Measurements from ENCODE around the gene EFCAB8.
A peak's percentile ranks its signal among the peaks of the same experiment; 100 is the strongest.
"Not testable (repeated sequence)": the region's sequence is repeated elsewhere in the genome, so short reads cannot be mapped to it uniquely, and the experiment has no call there.

EFCAB8 gene

GRCh38 chr20:32969356-32970114, 110.8 kb downstream of the EFCAB8 start:
- no peak for DNase-seq (ENCODE audit: low read depth in 1 of 2, low spot score in 1 of 2)

GRCh38 chr20:32970115-32970972, 111.6 kb downstream of the EFCAB8 start:
- DNase-seq (ENCODE audit: low read depth in 1 of 2, low spot score in 1 of 2) = no peak

GRCh38 chr20:32970973-32971300, 112.2 kb downstream of the EFCAB8 start:
- no peak for DNase-seq (ENCODE audit: low read depth in 1 of 2, low spot score in 1 of 2)

DNA sequence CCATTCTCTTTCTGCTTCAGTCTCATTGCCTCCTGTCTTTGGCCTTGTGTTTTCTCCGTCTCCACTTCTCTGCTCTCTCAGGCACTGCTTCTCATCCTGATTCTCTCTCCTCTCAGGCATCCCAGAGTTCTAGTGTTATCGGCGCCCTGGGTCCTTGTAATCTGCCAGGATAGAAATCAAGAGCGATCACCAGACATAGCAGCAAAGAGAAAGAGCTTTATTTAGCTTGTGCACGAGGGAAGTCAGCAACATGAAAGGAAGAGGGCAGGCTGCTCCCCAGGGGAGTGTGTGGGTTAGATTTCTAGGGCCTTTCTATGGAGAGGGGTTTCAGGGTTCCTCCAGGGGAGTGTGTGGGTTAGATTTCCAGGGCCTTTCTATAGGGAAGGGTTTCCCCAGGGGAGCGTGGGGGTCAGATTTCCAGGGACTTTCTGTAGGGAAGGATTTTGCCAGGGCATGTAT, 113.0 kb downstream of the EFCAB8 start:
- no peak for DNase-seq (ENCODE audit: low read depth in 1 of 2, low spot score in 1 of 2)

- DNase-seq (ENCODE audit: low read depth in 1 of 2, low spot score in 1 of 2) = peak; percentile 48 to 68
Measured at GRCh38 chr20:32972181-32973076, 113.7 kb downstream of the EFCAB8 start.

GRCh38 chr20:32973077-32973717, 114.5 kb downstream of the EFCAB8 start:
- no peak for DNase-seq (ENCODE audit: low read depth in 1 of 2, low spot score in 1 of 2)

- DNase-seq (ENCODE audit: low read depth in 1 of 2, low spot score in 1 of 2) = not testable (repeated sequence)
Measured at GRCh38 chr20:32974204-32975064, 115.7 kb downstream of the EFCAB8 start.

DNA sequence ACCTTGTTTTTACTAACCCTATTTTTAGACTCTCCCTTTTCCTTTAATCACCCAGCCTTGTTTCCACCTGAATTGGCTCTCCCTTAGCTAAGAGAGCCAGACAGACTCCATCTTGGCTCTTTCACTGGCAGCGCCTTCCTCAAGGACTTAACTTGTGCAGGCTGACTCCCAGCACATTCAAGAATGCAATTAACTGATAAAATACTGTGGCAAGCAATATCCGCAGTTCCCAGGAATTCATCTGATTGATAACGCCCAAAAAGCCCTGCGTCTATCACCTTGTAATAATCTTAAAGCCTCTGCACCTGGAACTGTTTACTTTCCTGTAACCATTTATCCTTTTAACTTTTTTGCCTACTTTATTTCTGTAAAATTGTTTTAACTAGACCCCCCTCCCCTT, 116.4 kb downstream of the EFCAB8 start:
- not testable (repeated sequence) for DNase-seq (ENCODE audit: low read depth in 1 of 2, low spot score in 1 of 2)

GRCh38 chr20:32975698-32976674, 117.3 kb downstream of the EFCAB8 start:
- DNase-seq (ENCODE audit: low read depth in 1 of 2, low spot score in 1 of 2) = no peak

- no peak for DNase-seq (ENCODE audit: low read depth in 1 of 2, low spot score in 1 of 2)
Measured at GRCh38 chr20:32976746-32977145, 118.0 kb downstream of the EFCAB8 start.

- DNase-seq (ENCODE audit: low read depth in 1 of 2, low spot score in 1 of 2) = no peak
Measured at GRCh38 chr20:32977281-32978008, 118.7 kb downstream of the EFCAB8 start.

DNA sequence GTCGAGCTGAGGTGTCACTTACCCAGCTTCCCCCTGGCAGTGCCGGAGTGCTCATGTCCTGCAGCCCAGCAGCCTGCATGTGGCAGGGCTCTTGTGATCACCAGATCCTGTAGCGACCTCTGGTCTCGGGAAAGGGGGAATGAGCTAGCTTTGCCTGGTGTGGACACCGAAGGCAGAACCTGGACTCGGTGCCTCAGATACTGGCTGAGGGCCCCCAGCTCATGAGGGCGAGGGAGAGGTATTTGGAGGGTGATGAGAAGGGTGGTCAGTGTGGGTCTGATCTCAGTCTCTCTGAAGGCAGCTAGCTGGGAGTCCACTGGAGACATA, 119.2 kb downstream of the EFCAB8 start:
- no peak for DNase-seq (ENCODE audit: low read depth in 1 of 2, low spot score in 1 of 2)

DNA sequence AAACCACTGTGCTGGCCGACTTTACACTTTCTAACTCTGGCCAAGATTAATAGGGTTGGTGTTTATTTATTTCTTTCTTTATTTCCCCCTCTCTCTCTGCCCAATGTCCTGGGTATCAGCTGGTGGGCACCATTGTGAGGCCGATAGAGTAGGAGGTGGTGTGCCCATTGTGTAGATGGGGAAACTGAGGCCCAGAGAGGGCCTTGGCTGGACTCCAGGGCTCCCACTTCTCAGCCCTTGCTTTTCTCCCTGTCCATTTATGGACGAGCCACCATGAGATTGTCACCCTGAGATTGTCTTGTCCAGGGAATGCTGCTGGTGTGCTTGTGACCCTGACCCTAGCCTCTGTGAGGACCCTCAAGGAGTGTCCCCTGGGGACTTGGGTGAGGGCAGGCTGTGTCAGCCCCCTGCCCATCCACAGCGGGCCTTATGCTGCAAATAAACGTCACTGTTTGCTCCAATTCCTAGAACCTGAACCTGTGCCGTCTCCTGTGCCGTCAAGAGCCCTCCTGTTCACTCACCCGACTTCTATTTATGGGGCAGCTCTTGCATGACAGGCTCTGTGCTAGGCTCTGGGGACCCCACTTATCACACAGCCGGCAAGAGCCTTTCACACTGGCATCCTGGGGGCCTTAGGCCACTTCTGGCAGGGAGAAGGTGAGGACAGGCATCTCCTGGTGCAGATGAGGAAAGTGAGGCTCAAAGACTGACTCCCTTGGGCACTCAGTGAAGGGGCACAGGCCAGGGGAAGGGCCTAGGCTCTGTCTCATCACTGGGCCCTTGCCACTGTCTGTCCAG, 120.7 kb downstream of the EFCAB8 start:
- no peak for DNase-seq (ENCODE audit: low read depth in 1 of 2, low spot score in 1 of 2)

DNA sequence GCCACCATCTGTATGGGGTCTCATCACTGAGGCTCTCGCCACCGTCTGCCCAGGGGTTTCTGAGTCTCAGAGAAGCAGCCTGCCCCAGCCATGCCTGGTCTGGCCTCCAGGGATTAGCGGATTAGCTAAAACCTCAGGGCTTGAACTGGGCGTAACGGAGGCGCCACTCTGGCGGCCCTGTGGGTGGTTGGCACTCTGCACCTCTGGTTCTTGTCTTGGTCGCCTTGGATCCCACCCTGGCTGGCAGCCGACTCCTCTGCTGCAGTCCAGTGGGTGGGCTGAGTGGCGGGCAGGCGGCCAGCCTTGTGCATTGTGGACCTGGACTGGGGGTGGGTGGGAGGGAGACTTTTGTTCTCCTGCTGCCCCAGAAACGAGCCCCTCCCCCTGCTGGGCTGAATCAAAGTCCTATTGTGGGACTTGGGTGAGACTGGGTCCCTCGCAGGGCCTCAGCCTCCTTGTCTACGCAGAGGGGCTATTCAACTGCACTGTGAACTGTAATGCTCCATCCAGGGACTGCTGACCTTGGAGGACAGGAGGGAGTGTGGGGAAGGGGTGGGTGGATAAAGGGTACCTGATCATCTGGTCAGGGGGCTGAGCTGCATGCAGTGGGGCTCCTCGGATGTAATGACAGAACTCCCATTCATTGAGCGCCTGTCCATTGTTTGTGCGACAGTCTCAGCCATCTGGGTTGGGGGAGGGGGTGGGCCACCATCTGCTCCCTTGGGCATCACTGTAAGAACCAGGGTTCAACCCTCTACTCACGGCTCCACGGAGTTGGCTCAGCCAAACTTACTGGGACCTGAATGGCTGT, 121.6 kb downstream of the EFCAB8 start:
- no peak for DNase-seq (ENCODE audit: low read depth in 1 of 2, low spot score in 1 of 2)

DNA sequence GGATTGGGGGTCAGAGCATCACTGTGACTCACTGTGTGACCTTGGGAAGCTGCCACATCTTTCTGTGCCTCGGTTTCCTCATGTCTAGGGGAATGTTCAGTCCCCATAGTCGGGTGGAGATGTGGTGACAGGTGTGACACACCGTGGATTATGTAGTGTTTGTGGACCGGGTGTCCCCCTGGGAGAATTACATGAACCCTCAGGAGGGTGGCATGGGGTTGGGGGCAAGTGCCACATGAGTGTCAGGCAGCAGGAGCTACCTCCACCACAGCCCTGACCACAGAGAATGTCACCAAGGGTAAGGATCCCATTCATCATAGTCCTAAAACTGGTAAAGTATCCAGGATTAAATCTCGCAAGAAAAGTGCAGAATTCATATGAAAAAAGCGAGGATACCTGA, 122.3 kb downstream of the EFCAB8 start:
- no peak for DNase-seq (ENCODE audit: low read depth in 1 of 2, low spot score in 1 of 2)

GRCh38 chr20:32982617-32983458, 124.1 kb downstream of the EFCAB8 start:
- DNase-seq (ENCODE audit: low read depth in 1 of 2, low spot score in 1 of 2) = no peak

Measured in activated T-helper 1 cell treated with anti-CD3 and anti-CD28 coated beads, Interleukin-2, amount 50 U/mL, for 16 hours (primary cell).